CD14-positive monocyte (primary cell): Measurements from ENCODE around the gene NOL6. TPM values are rescaled to one million over a fixed set of nuclear protein-coding genes. Genes with fewer than 3 reads are reported as not detected.

ENCODE experiments used
- DNase-seq, 3 donors: peaks; one replicate each; pipeline ENCODE4 v3.0.0-alpha.2; 2011 to 2022
- H2AFZ ChIP-seq: 2 replicates; pipeline ENCODE4 v1.6.0; 2012; ENCODE audit warnings: mild to moderate bottlenecking, low read depth, low read length, inconsistent platforms; ENCODE audit not compliant: insufficient read depth, poor library complexity, severe bottlenecking
- H3K27ac ChIP-seq, 2 donors: 1 replicate in 1 of 2; 2 replicates in 1 of 2; pipeline ENCODE4 v1.5.1; 2012 to 2013; ENCODE audit warnings: low read length in 2 of 2, control low read depth in 1 of 2, inconsistent platforms in 1 of 2, low read depth in 1 of 2, mild to moderate bottlenecking in 1 of 2
- H3K27me3 ChIP-seq, 2 donors: one replicate each; pipeline versions ENCODE4 v1.6.0 to v1.6.1; 2011 to 2013; ENCODE audit warnings: low read length in 2 of 2; ENCODE audit not compliant: control insufficient read depth in 2 of 2, insufficient read depth in 2 of 2
- H3K36me3 ChIP-seq, 2 donors: replicated peaks in 1 of 2; 1 replicate in 1 of 2; 2 replicates in 1 of 2; pipeline versions ENCODE4 v1.5.1 to v1.6.1; 2012 to 2013; ENCODE audit warnings: low read length in 2 of 2, control low read depth in 1 of 2, inconsistent platforms in 1 of 2, mild to moderate bottlenecking in 1 of 2; ENCODE audit not compliant: insufficient read depth in 2 of 2, control insufficient read depth in 1 of 2
- H3K4me1 ChIP-seq, 2 donors: 1 replicate in 1 of 2; 2 replicates in 1 of 2; pipeline versions ENCODE4 v1.5.1 to v1.6.1; 2012 to 2013; ENCODE audit warnings: low read length in 2 of 2, control low read depth in 1 of 2, inconsistent platforms in 1 of 2, mild to moderate bottlenecking in 1 of 2, moderate library complexity in 1 of 2; ENCODE audit not compliant: insufficient read depth in 2 of 2, control insufficient read depth in 1 of 2
- H3K4me2 ChIP-seq: replicated peaks from 2 replicates; pipeline ENCODE3; 2012; ENCODE audit warnings: low read length, moderate library complexity, mild to moderate bottlenecking; ENCODE audit not compliant: poor library complexity, severe bottlenecking; ENCODE audit errors: extremely low read depth
- H3K4me3 ChIP-seq, 3 experiments: fragments of 200-600 bp in 1 of 3; sonication (generic) in 1 of 3; replicated peaks in 1 of 3; 1 replicate in 2 of 3; 2 replicates in 1 of 3; pipeline ENCODE4 v1.5.1; 2011 to 2013; ENCODE audit warnings: low read length in 3 of 3, mild to moderate bottlenecking in 3 of 3, control low read depth in 2 of 3, low read depth in 2 of 3, inconsistent platforms in 1 of 3, moderate library complexity in 1 of 3
- H3K79me2 ChIP-seq: 2 replicates; pipeline ENCODE4 v1.6.0; 2012; ENCODE audit warnings: mild to moderate bottlenecking, control low read depth, inconsistent platforms, low read length, moderate library complexity; ENCODE audit not compliant: insufficient read depth
- H3K9ac ChIP-seq: 2 replicates; pipeline ENCODE4 v1.6.0; 2017; ENCODE audit warnings: low read length, mild to moderate bottlenecking; ENCODE audit not compliant: insufficient read depth, poor library complexity, severe bottlenecking
- H3K9me3 ChIP-seq, 2 donors: replicated peaks in 1 of 2; 1 replicate in 1 of 2; 2 replicates in 1 of 2; pipeline versions ENCODE4 v1.5.1 to v1.6.1; 2012 to 2013; ENCODE audit warnings: low read length in 2 of 2, control low read depth in 1 of 2; ENCODE audit not compliant: control insufficient read depth in 1 of 2, insufficient read depth in 1 of 2
- H4K20me1 ChIP-seq: 2 replicates; pipeline ENCODE4 v1.6.0; 2012; ENCODE audit warnings: mild to moderate bottlenecking, low read length, control low read depth, moderate library complexity; ENCODE audit not compliant: insufficient read depth
- H3K27ac Mint-ChIP-seq, 7 donors: one replicate each; pipeline ENCODE4 v1.8.0; 2020; ENCODE audit warnings: mild to moderate bottlenecking in 7 of 7, mixed read lengths in 7 of 7, moderate library complexity in 6 of 7, inconsistent platforms in 2 of 7
- H3K27me3 Mint-ChIP-seq, 3 donors: one replicate each; pipeline ENCODE4 v1.8.0; 2021 to 2022; ENCODE audit warnings: low read depth in 3 of 3, mild to moderate bottlenecking in 3 of 3, mixed read lengths in 3 of 3, moderate library complexity in 3 of 3, inconsistent platforms in 1 of 3
- H3K36me3 Mint-ChIP-seq, 2 donors: one replicate each; pipeline ENCODE4 v1.8.0; 2020; ENCODE audit warnings: mixed read lengths in 2 of 2, inconsistent platforms in 1 of 2, mild to moderate bottlenecking in 1 of 2
- H3K4me1 Mint-ChIP-seq: one replicate; pipeline ENCODE4 v1.8.0; 2020; ENCODE audit warnings: mild to moderate bottlenecking, mixed read lengths
- H3K4me3 Mint-ChIP-seq, 2 donors: one replicate each; pipeline ENCODE4 v1.8.0; 2020; ENCODE audit warnings: mild to moderate bottlenecking in 2 of 2, mixed read lengths in 2 of 2, moderate library complexity in 1 of 2
- H3K9me3 Mint-ChIP-seq, 7 donors: one replicate each; pipeline ENCODE4 v1.8.0; 2020 to 2022; ENCODE audit warnings: mixed read lengths in 7 of 7, mild to moderate bottlenecking in 6 of 7, moderate library complexity in 6 of 7, inconsistent platforms in 2 of 7
- WGBS: methylation state at CpG from one replicate; pipeline ENCODE4 v1.1.5; 2013; ENCODE audit warnings: missing lambda C conversion rate; ENCODE audit not compliant: insufficient coverage; 5-methylcytosine and 5-hydroxymethylcytosine counted together
- intact Hi-C, 2 donors: fragments of 100-400 bp; cut with micrococcal nuclease; formaldehyde crosslinking; loops; one replicate each; pipeline versions ENCODE4 v1.15.0 to v1.15.1; 2023
- polyA plus RNA-seq, 3 donors: library from polyadenylated mRNA; depleted of rRNA in 1 of 3; unstranded in 2 of 3; stranded (reverse) in 1 of 3; fragments of 300-500 nt in 2 of 3; fragments of >200 nt in 1 of 3; fragmentation: Illumina TruSeq in 2 of 3; gene quantifications; 1 replicate in 2 of 3; 2 replicates in 1 of 3; pipeline ENCODE4 v1.2.3, GENCODE V29; 2012 to 2021
- TF ChIP-seq, protein P1 (sequence below): fragments of 200-600 bp; IDR thresholded peaks from one replicate; pipeline ENCODE4 v1.8.0; 2022; ENCODE audit warnings: antibody characterized with exemption, mild to moderate bottlenecking

The NOL6 gene
- polyA plus RNA-seq, 3 donors: 4.6 to 21.9 (median 10.1) TPM

DNA sequence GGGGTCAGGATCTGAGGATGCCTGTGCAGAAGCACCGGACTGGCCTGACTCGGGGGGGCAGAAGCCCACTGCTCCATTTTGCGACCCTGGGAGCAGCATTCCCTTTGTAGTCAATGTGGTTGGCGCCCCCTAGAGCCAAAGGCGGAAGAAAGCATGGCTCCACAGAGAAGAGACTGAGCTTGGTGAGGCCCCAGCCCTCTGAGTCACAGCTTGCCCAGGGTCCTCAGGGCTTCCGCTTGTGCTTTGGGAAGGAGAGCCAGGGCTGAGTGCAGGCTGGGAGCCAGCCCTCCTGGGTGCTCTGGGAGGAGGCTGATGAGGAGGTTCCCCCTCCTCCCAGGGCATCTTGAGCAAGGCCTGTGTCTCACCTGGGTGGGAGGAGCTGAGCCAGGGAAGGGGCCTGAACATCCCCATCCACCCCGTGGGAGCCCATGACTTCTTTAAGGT is 20.9 kb downstream of the NOL6 start:
- H3K27me3 Mint-ChIP-seq: peaks cover 10 to 13% (median 11%) of the 10 kb centered on the region in 3 donors
- no peaks in the 10 kb centered on the region for H3K9me3 ChIP-seq
- no peaks in the 10 kb centered on the region for H4K20me1 ChIP-seq
- DNase-seq: peak in 2 of 3 donors; percentile 21 to 46
- H3K79me2 ChIP-seq: no peaks in the 10 kb centered on the region
- peaks cover 3 to 7% of the 10 kb centered on the region in 2 donors for H3K27me3 ChIP-seq
- no peak overlapping the region for H3K9ac ChIP-seq
- peaks cover 1 to 3% of the 10 kb centered on the region in 2 donors for H3K4me1 ChIP-seq
- 36% methylated on average over 6 of the region's 7 CpGs for WGBS
- no peak overlapping the region for H2AFZ ChIP-seq
- H3K27ac Mint-ChIP-seq: no peak overlapping the region
- no peaks in the 10 kb centered on the region for H3K36me3 ChIP-seq
- TF ChIP-seq, protein P1, sequence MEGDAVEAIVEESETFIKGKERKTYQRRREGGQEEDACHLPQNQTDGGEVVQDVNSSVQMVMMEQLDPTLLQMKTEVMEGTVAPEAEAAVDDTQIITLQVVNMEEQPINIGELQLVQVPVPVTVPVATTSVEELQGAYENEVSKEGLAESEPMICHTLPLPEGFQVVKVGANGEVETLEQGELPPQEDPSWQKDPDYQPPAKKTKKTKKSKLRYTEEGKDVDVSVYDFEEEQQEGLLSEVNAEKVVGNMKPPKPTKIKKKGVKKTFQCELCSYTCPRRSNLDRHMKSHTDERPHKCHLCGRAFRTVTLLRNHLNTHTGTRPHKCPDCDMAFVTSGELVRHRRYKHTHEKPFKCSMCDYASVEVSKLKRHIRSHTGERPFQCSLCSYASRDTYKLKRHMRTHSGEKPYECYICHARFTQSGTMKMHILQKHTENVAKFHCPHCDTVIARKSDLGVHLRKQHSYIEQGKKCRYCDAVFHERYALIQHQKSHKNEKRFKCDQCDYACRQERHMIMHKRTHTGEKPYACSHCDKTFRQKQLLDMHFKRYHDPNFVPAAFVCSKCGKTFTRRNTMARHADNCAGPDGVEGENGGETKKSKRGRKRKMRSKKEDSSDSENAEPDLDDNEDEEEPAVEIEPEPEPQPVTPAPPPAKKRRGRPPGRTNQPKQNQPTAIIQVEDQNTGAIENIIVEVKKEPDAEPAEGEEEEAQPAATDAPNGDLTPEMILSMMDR: peak; percentile 72
- H3K4me3 Mint-ChIP-seq: no peak overlapping the region
- H3K27ac ChIP-seq: no peak overlapping the region
- intact Hi-C loops: no loop called here
- no peaks in the 10 kb centered on the region for H3K36me3 Mint-ChIP-seq
- no peak overlapping the region for H3K4me3 ChIP-seq
- peaks cover 4% of the 10 kb centered on the region for H3K4me1 Mint-ChIP-seq
- peaks cover 0 to 5% (median 0%) of the 10 kb centered on the region in 7 donors for H3K9me3 Mint-ChIP-seq
- no peak overlapping the region for H3K4me2 ChIP-seq

DNA sequence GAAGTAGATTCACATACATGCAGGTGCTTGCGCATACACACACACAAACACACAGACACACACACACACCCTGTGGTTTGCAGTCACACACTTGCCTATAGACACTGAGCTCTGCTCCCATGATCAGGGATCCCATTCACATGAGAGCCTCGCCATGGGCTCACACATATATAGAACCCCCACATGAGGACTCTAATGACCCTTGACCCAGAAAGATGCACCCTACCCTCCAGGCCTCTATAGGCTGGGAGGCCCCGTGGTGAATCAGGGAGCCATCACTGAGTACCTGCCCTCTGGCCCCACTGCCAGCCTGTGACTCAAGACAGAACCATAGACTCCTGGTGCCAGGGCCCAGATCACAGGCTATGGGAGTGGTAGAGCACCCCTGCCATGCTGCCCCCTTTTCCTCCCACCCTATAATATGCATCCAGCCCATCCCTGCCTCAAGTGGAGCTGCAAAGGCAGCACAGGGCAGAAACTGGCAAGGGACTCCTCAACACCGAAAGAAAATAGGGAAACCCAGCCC is 23.0 kb downstream of the NOL6 start:
- TF ChIP-seq, protein P1: no peak
- H3K4me2 ChIP-seq: no peak overlapping the region
- no peak overlapping the region for H3K9ac ChIP-seq
- no peaks in the 10 kb centered on the region for H3K9me3 ChIP-seq
- H3K27ac ChIP-seq: no peak overlapping the region
- H3K36me3 ChIP-seq: no peaks in the 10 kb centered on the region
- no peaks in the 10 kb centered on the region for H3K79me2 ChIP-seq
- Mint-ChIP-seq H3K27me3 (peaks cover 18 to 28% (median 19%) of the 10 kb centered on the region in 3 donors), H3K9me3 (peaks cover 0 to 5% (median 0%) of the 10 kb centered on the region in 7 donors), H3K27ac (peak overlapping the region in 1 of 7 donors; percentile 80), H3K4me3 (no peak overlapping the region), H3K36me3 (no peaks in the 10 kb centered on the region), H3K4me1 (peaks cover 18% of the 10 kb centered on the region)
- H4K20me1 ChIP-seq: no peaks in the 10 kb centered on the region
- WGBS: 100% methylated on average over 2 of the region's 4 CpGs
- H3K4me3 ChIP-seq: no peak overlapping the region
- intact Hi-C loops: no loop called here
- DNase-seq: no peak
- H3K4me1 ChIP-seq: peaks cover 11 to 16% of the 10 kb centered on the region in 2 donors
- H2AFZ ChIP-seq: no peak overlapping the region
- H3K27me3 ChIP-seq: peaks cover 3 to 13% of the 10 kb centered on the region in 2 donors
